Measurements from ENCODE around the gene PRSS35. TPM values are rescaled to one million over a fixed set of nuclear protein-coding genes. Genes with fewer than 3 reads are reported as not detected.

Gene PRSS35
- total RNA-seq, 1 donor from 2014 or later: 24.5 TPM

GRCh38 chr6:83514866-83515466 lies 2.6 kb downstream of the PRSS35 start:
- Mint-ChIP-seq H3K9me3 (ENCODE audit: unreplicated experiment) (no peaks in the 10 kb centered on the region), H3K36me3 (ENCODE audit: unreplicated experiment) (no peaks in the 10 kb centered on the region), H3K27ac (ENCODE audit: unreplicated experiment) (no peak overlapping the region), H3K4me1 (ENCODE audit: unreplicated experiment) (peaks cover 42% of the 10 kb centered on the region), H3K27me3 (ENCODE audit: unreplicated experiment) (no peaks in the 10 kb centered on the region), H3K4me3 (ENCODE audit: unreplicated experiment) (no peak overlapping the region)
- no peak for DNase-seq (ENCODE audit: extremely low spot score, unreplicated experiment)
- TF ChIP-seq CTCF (IDR thresholded peaks at IDR 0.05): peak; percentile 86

GRCh38 chr6:83517500-83517899 lies 5.2 kb downstream of the PRSS35 start:
- no peak overlapping the region for H3K4me3 Mint-ChIP-seq (ENCODE audit: unreplicated experiment)
- no peaks in the 10 kb centered on the region for H3K27me3 Mint-ChIP-seq (ENCODE audit: unreplicated experiment)
- no peak for DNase-seq (ENCODE audit: extremely low spot score, unreplicated experiment)
- TF ChIP-seq CTCF (IDR thresholded peaks at IDR 0.05): no peak
- no peaks in the 10 kb centered on the region for H3K9me3 Mint-ChIP-seq (ENCODE audit: unreplicated experiment)
- H3K4me1 Mint-ChIP-seq (ENCODE audit: unreplicated experiment): peaks cover 25% of the 10 kb centered on the region
- no peaks in the 10 kb centered on the region for H3K36me3 Mint-ChIP-seq (ENCODE audit: unreplicated experiment)
- no peak overlapping the region for H3K27ac Mint-ChIP-seq (ENCODE audit: unreplicated experiment)

- no peak for DNase-seq (ENCODE audit: extremely low spot score, unreplicated experiment)
- H3K9me3 Mint-ChIP-seq (ENCODE audit: unreplicated experiment): no peaks in the 10 kb centered on the region
- peaks cover 9% of the 10 kb centered on the region for H3K36me3 Mint-ChIP-seq (ENCODE audit: unreplicated experiment)
- H3K27ac Mint-ChIP-seq (ENCODE audit: unreplicated experiment): no peak overlapping the region
- H3K4me1 Mint-ChIP-seq (ENCODE audit: unreplicated experiment): peaks cover 11% of the 10 kb centered on the region
- no peak overlapping the region for H3K4me3 Mint-ChIP-seq (ENCODE audit: unreplicated experiment)
- TF ChIP-seq CTCF (IDR thresholded peaks at IDR 0.05): peak; percentile 51
- H3K27me3 Mint-ChIP-seq (ENCODE audit: unreplicated experiment): peaks cover 14% of the 10 kb centered on the region
Observed at GRCh38 chr6:83518816-83519480, 6.6 kb downstream of the PRSS35 start.

- Mint-ChIP-seq H3K36me3 (ENCODE audit: unreplicated experiment) (no peaks in the 10 kb centered on the region), H3K27ac (ENCODE audit: unreplicated experiment) (no peak overlapping the region), H3K4me1 (ENCODE audit: unreplicated experiment) (no peaks in the 10 kb centered on the region), H3K9me3 (ENCODE audit: unreplicated experiment) (no peaks in the 10 kb centered on the region), H3K27me3 (ENCODE audit: unreplicated experiment) (peaks cover 47% of the 10 kb centered on the region), H3K4me3 (ENCODE audit: unreplicated experiment) (no peak overlapping the region)
- no peak for DNase-seq (ENCODE audit: extremely low spot score, unreplicated experiment)
- TF ChIP-seq CTCF (IDR thresholded peaks at IDR 0.05): peak; percentile 66
Observed at GRCh38 chr6:83536034-83536646, 23.8 kb downstream of the PRSS35 start.

All from osteocyte (in vitro differentiated cells).